ENCODE measurements around the gene NUB1.

DNA sequence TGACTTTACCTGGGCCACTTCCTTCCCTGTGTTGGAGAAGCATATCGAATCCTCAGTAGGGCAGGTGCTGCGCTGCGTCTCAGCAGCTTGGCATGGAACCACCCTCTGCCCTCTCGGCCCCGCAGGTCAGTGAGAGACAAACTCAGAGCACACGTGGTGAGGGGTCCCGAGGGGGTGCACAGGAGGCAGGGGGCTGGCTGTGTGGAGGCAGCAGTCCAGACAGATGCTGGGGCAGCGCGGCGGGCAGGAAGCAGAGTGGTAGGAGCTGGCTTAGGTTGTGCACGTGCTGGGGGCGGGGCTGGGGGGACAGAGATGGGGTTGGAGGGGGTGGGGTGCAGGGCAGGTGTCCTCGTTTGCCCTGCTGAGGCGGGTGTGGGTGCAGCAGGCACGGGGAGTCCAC, 33.1 kb downstream of the NUB1 start:
- TF ChIP-seq CTCF (IDR thresholded peaks at IDR 0.05) (no peak), EP300 (IDR thresholded peaks at IDR 0.05) (no peak), POLR2AphosphoS5 (IDR thresholded peaks at IDR 0.05) (no peak), POLR2A (IDR thresholded peaks at IDR 0.05) (no peak)
